HEK293 (cell line): Measurements from ENCODE around the gene MAP1S.
"Not testable (repeated sequence)": the region's sequence is repeated elsewhere in the genome, so short reads cannot be mapped to it uniquely, and the experiment has no call there.

Experiments
- CTCF ChIP-seq: fragments of 450-650 bp; formaldehyde crosslinking; IDR thresholded peaks from 2 replicates; pipeline ENCODE4 v1.5.1; 2016; ENCODE audit warnings: missing biosample characterization, missing genetic modification characterization
- EGR2 ChIP-seq: fragments of 450-650 bp; formaldehyde crosslinking; IDR thresholded peaks from 2 replicates; pipeline ENCODE4 v1.5.1; 2016; ENCODE audit warnings: low read depth, missing biosample characterization, missing genetic modification characterization
- ZNF175 ChIP-seq: fragments of 450-650 bp; formaldehyde crosslinking; IDR thresholded peaks from 2 replicates; pipeline ENCODE4 v1.5.1; 2016; ENCODE audit warnings: missing biosample characterization, missing genetic modification characterization
- ZNF639 ChIP-seq: fragments of 450-650 bp; formaldehyde crosslinking; IDR thresholded peaks from 2 replicates; pipeline ENCODE4 v1.5.1; 2016; ENCODE audit warnings: missing biosample characterization, missing genetic modification characterization

- not testable (repeated sequence) for TF ChIP-seq CTCF; ZNF175 (tag by site-specific recombination); ZNF639; EGR2
Measured at GRCh38 chr19:17783721-17784120, 64.4 kb downstream of the MAP1S start.
